Spleen (tissue), 11 donors: Measurements from ENCODE around the gene KIAA2012. TPM values are rescaled to one million over a fixed set of nuclear protein-coding genes. Genes with fewer than 3 reads are reported as not detected.

Experiments
- DNase-seq: peaks from one replicate; pipeline ENCODE4 v3.0.0-alpha.2; 2020
- H3K27ac ChIP-seq, 8 donors: fragments of 200-600 bp; sonication (generic) in 7 of 8; 1 replicate in 4 of 8; 2 replicates in 4 of 8; pipeline versions ENCODE4 v1.5.0 to v1.8.0; 2016 to 2021; ENCODE audit warnings: inconsistent platforms in 4 of 8, mild to moderate bottlenecking in 4 of 8, moderate library complexity in 1 of 8
- H3K27me3 ChIP-seq, 7 donors: fragments of 200-600 bp; sonication (generic) in 6 of 7; replicated peaks in 1 of 7; 1 replicate in 4 of 7; 2 replicates in 3 of 7; pipeline versions ENCODE4 v1.5.0 to v1.8.0; 2016 to 2021; ENCODE audit warnings: inconsistent platforms in 3 of 7, mild to moderate bottlenecking in 1 of 7
- H3K36me3 ChIP-seq, 6 donors: fragments of 200-600 bp; sonication (generic) in 5 of 6; 1 replicate in 4 of 6; 2 replicates in 2 of 6; pipeline versions ENCODE4 v1.5.0 to v1.8.0; 2016 to 2021; ENCODE audit warnings: inconsistent platforms in 2 of 6
- H3K4me1 ChIP-seq, 6 donors: fragments of 200-600 bp; sonication (generic) in 5 of 6; 1 replicate in 3 of 6; 2 replicates in 3 of 6; pipeline versions ENCODE4 v1.5.0 to v1.8.0; 2016 to 2021; ENCODE audit warnings: inconsistent platforms in 3 of 6
- H3K4me3 ChIP-seq, 8 donors: fragments of 200-600 bp; sonication (generic) in 7 of 8; 1 replicate in 4 of 8; 2 replicates in 4 of 8; pipeline versions ENCODE4 v1.5.0 to v1.8.0; 2016 to 2021; ENCODE audit warnings: inconsistent platforms in 4 of 8, mild to moderate bottlenecking in 4 of 8, moderate library complexity in 2 of 8
- H3K9me3 ChIP-seq, 8 donors: fragments of 200-600 bp; sonication (generic) in 7 of 8; 1 replicate in 4 of 8; 2 replicates in 4 of 8; pipeline versions ENCODE4 v1.5.0 to v1.8.0; 2016 to 2021; ENCODE audit warnings: inconsistent platforms in 4 of 8
- CTCF ChIP-seq, 11 experiments: fragments of 200-600 bp in 7 of 11; fragments of 450-650 bp in 4 of 11; sonication (generic) in 4 of 11; IDR thresholded peaks in 8 of 11; conservative IDR thresholded peaks in 3 of 11; 1 replicate in 7 of 11; 2 replicates in 4 of 11; pipeline versions ENCODE4 v1.4.0 to v1.8.0; 2016 to 2021; ENCODE audit warnings: antibody characterized with exemption in 11 of 11, inconsistent platforms in 4 of 11, mild to moderate bottlenecking in 1 of 11
- POLR2A ChIP-seq, 3 donors: fragments of 450-650 bp; IDR thresholded peaks; one replicate each; pipeline ENCODE4 v1.5.1; 2017; ENCODE audit warnings: antibody characterized with exemption in 3 of 3, mild to moderate bottlenecking in 1 of 3
- POLR2AphosphoS5 ChIP-seq, 3 donors: sonication (generic); formaldehyde crosslinking; IDR thresholded peaks; one replicate each; pipeline ENCODE4 v1.5.1; 2017; ENCODE audit warnings: antibody characterized with exemption in 3 of 3
- WGBS, 5 donors: extraction: QIAGEN DNeasy Blood & Tissue Kit in 3 of 5; methylation state at CpG; one replicate each; pipeline versions ENCODE4 v1.1.5 to v1.1.7; 2013 to 2018; 5-methylcytosine and 5-hydroxymethylcytosine counted together
- intact Hi-C: fragments of 100-400 bp; cut with DNase I; formaldehyde crosslinking; loops from one replicate; pipeline ENCODE4 v1.15.0; 2023; ENCODE audit warnings: low total_unique reads
- polyA plus RNA-seq, 3 donors: library from polyadenylated mRNA; stranded (reverse); fragments of 200-250 nt; gene quantifications; one replicate each; pipeline ENCODE4 v1.2.1, GENCODE V29; 2013
- total RNA-seq, 7 donors: library from RNA; depleted of rRNA in 3 of 7; stranded (reverse); fragments of >200 nt in 3 of 7; fragmentation: NEBNext Ultra II Directional in 4 of 7; extraction: Animal tissue kit (Norgen Biotek cat#: 25700) in 4 of 7; gene quantifications; one replicate each; pipeline versions ENCODE4 v1.1.0 to v1.2.1, GENCODE V29; 2016 to 2021
- donor health status: healthy with polysubstance abuse.
- donor health status: DM: no; HTN: no; CAD: no; lungs with moderate emphysema.
- donor health status: DM: no; HTN: no; CAD: no.
- donor health status: Bipolar disorder and iron deficiency.
- donor health status: healthy.
- donor health status: DM: no; HTN: no; CAD: no.
- donor health status: DM: yes; HTN: yes; CAD: no.

Gene KIAA2012
- total and polyA plus RNA-seq, 10 donors, result not detected

GRCh38 chr2:202171241-202171825 is 98.3 kb downstream of the KIAA2012 start:
- no peak for DNase-seq
- Histone ChIP-seq H3K36me3 (no peaks in the 10 kb centered on the region), H3K4me3 (peak overlapping the region in 1 of 8 donors; percentile 4), H3K4me1 (peaks cover 0 to 15% (median 7%) of the 10 kb centered on the region in 6 donors), H3K27me3 (peaks cover 0 to 27% (median 4%) of the 10 kb centered on the region in 7 donors), H3K27ac (no peak overlapping the region), H3K9me3 (no peaks in the 10 kb centered on the region)
- 17 to 37% (median 22%) methylated on average over 27 to 32 of the region's 32 CpGs for WGBS, 5 donors
- intact Hi-C loops, result no loop called here
- TF ChIP-seq POLR2AphosphoS5 (IDR thresholded peaks at IDR 0.05) (no peak), CTCF (IDR thresholded peaks at IDR 0.05 in 8 of 11, conservative IDR thresholded peaks at IDR 0.05 in 3 of 11) (no peak), POLR2A (IDR thresholded peaks at IDR 0.05) (no peak)

GRCh38 chr2:202172439-202173211 is 99.6 kb downstream of the KIAA2012 start:
- peaks cover 0 to 27% (median 4%) of the 10 kb centered on the region in 7 donors for H3K27me3 ChIP-seq
- H3K9me3 ChIP-seq, result no peaks in the 10 kb centered on the region
- no peak for DNase-seq
- H3K4me1 ChIP-seq, result peaks cover 0 to 15% (median 7%) of the 10 kb centered on the region in 6 donors
- no peak overlapping the region for H3K4me3 ChIP-seq
- 48 to 56% (median 51%) methylated on average over 6 of the region's 6 CpGs for WGBS, 5 donors
- TF ChIP-seq POLR2A (IDR thresholded peaks at IDR 0.05), result no peak
- TF ChIP-seq POLR2AphosphoS5 (IDR thresholded peaks at IDR 0.05), result no peak
- no peak for TF ChIP-seq CTCF (IDR thresholded peaks at IDR 0.05 in 8 of 11, conservative IDR thresholded peaks at IDR 0.05 in 3 of 11)
- intact Hi-C loops, result no loop called here
- H3K36me3 ChIP-seq, result no peaks in the 10 kb centered on the region
- H3K27ac ChIP-seq, result no peak overlapping the region

- DNase-seq, result no peak
- Histone ChIP-seq H3K4me1 (no peaks in the 10 kb centered on the region), H3K36me3 (no peaks in the 10 kb centered on the region), H3K9me3 (no peaks in the 10 kb centered on the region), H3K27me3 (no peaks in the 10 kb centered on the region), H3K4me3 (no peak overlapping the region), H3K27ac (no peak overlapping the region)
- intact Hi-C loops, result no loop called here
- peak; percentile 55 to 84 (median 78) for TF ChIP-seq CTCF (IDR thresholded peaks at IDR 0.05 in 8 of 11, conservative IDR thresholded peaks at IDR 0.05 in 3 of 11)
- no peak for TF ChIP-seq POLR2A (IDR thresholded peaks at IDR 0.05)
- TF ChIP-seq POLR2AphosphoS5 (IDR thresholded peaks at IDR 0.05), result no peak
- 43 to 50% (median 47%) methylated on average over 7 of the region's 7 CpGs for WGBS, 5 donors
These were observed 105.4 kb downstream of the KIAA2012 start for GRCh38 chr2:202178346-202178958.

- no peak overlapping the region for H3K27ac ChIP-seq
- H3K4me1 ChIP-seq, result no peaks in the 10 kb centered on the region
- intact Hi-C loops, result no loop called here
- no peak overlapping the region for H3K4me3 ChIP-seq
- 73 to 92% (median 86%) methylated on average over 2 of the region's 2 CpGs for WGBS, 5 donors
- no peak for DNase-seq
- peaks cover 0 to 3% (median 0%) of the 10 kb centered on the region in 7 donors for H3K27me3 ChIP-seq
- H3K36me3 ChIP-seq, result no peaks in the 10 kb centered on the region
- no peak for TF ChIP-seq POLR2A (IDR thresholded peaks at IDR 0.05)
- TF ChIP-seq CTCF (IDR thresholded peaks at IDR 0.05 in 8 of 11, conservative IDR thresholded peaks at IDR 0.05 in 3 of 11), result no peak
- no peak for TF ChIP-seq POLR2AphosphoS5 (IDR thresholded peaks at IDR 0.05)
- H3K9me3 ChIP-seq, result no peaks in the 10 kb centered on the region
These were observed 111.5 kb downstream of the KIAA2012 start for GRCh38 chr2:202184557-202184956.
